ENCODE data around the gene DHRS1.

- TF ChIP-seq CTCF (IDR thresholded peaks at IDR 0.05) (no peak), POLR2A (IDR thresholded peaks at IDR 0.05) (no peak)
Observed at GRCh38 chr14:24342889-24343288, 43.3 kb upstream of the DHRS1 start.

Data from testis (tissue), 2 donors.